ENCODE measurements around the gene GANAB.
"Not testable (repeated sequence)": the region's sequence is repeated elsewhere in the genome, so short reads cannot be mapped to it uniquely, and the experiment has no call there.

Gene GANAB

DNA sequence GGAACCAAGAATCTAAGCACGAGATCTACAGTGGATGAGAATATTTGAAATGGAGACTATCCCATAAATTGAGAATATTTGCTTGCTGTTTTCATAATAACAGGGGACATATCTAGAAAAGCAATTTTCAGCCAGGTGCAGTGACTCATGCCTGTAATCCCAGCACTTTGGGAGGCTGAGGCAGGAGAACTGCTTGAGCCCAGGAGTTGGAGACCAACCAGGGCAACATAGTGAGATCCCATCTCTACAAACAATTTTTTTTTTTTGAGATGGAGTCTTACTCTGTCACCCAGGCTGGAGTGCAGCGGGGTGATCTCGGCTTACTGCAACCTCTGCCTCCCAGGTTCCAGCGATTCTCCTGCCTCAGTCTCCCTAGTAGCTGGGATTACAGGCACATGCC lies 64.7 kb downstream of the GANAB start:
- not testable (repeated sequence) for H2BK15ac ChIP-seq (replicated peaks; ENCODE audit: low read depth); DNase-seq; H2BK5ac ChIP-seq (ENCODE audit: low read length); H3K23ac ChIP-seq (ENCODE audit: low read length); H3K9ac ChIP-seq (ENCODE audit: low read length); H3K4me1 ChIP-seq (ENCODE audit: control insufficient read depth, low read depth, low read length); H3K27ac ChIP-seq (ENCODE audit: low read depth, low read length); H2AK5ac ChIP-seq (ENCODE audit: low read length); H3K4ac ChIP-seq (ENCODE audit: low read depth, low read length); H3K4me2 ChIP-seq (ENCODE audit: low read length); H2BK120ac ChIP-seq (ENCODE audit: low read depth, low read length); H3K56ac ChIP-seq (ENCODE audit: low read length); H3K79me1 ChIP-seq (ENCODE audit: low read length); H3K27me3 ChIP-seq (ENCODE audit: insufficient read depth, low read length, poor library complexity); H4K8ac ChIP-seq (ENCODE audit: low read depth, low read length); H3K18ac ChIP-seq (ENCODE audit: low read length); H3K36me3 ChIP-seq (ENCODE audit: control insufficient read depth, insufficient read depth, low read length); H4K5ac ChIP-seq (ENCODE audit: low read length); H3K4me3 ChIP-seq (ENCODE audit: low read length); H3K79me2 ChIP-seq (ENCODE audit: control insufficient read depth, insufficient read depth, low read length)
- no CpG with 5 or more reads among the region's 4 CpGs for WGBS (ENCODE audit: extremely low coverage, insufficient coverage, low lambda C conversion rate)

GRCh38 chr11:62580959-62581715 lies 65.3 kb downstream of the GANAB start:
- H3K36me3 ChIP-seq (ENCODE audit: control insufficient read depth, insufficient read depth, low read length): peaks cover 2% of the 10 kb centered on the region

DNA sequence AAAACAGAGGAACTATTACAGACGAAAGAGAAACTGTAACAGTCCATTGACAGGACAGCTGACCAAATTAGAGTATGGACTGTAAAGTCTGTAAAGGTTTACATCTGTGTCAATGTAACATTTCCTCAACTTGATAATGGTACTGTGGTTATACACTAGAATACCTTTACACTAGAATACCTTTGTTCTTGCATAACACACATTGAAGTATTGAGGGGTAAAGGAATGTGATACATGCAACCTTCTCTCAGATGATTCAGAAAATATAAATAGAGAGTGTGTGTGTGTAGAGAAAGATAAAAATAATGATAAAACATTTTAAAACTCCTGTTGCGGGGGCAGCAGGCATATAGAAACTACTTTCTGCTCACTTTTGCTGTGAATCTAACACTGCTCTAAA lies 67.2 kb downstream of the GANAB start:
- DNase-seq: no peak
- H3K36me3 ChIP-seq (ENCODE audit: control insufficient read depth, insufficient read depth, low read length): peaks cover 2% of the 10 kb centered on the region

More at GRCh38 chr11:62580959-62581715, 65.3 kb downstream of the GANAB start:
- Histone ChIP-seq H3K4me3 (ENCODE audit: low read length) (no peak overlapping the region), H3K18ac (ENCODE audit: low read length) (no peak overlapping the region), H2BK120ac (ENCODE audit: low read depth, low read length) (no peak overlapping the region), H2BK5ac (ENCODE audit: low read length) (no peak overlapping the region), H3K56ac (ENCODE audit: low read length) (no peak overlapping the region), H3K4me1 (ENCODE audit: control insufficient read depth, low read depth, low read length) (no peaks in the 10 kb centered on the region), H2AK5ac (ENCODE audit: low read length) (no peak overlapping the region), H3K27me3 (ENCODE audit: insufficient read depth, low read length, poor library complexity) (no peaks in the 10 kb centered on the region), H2BK15ac (replicated peaks; ENCODE audit: low read depth) (no peak overlapping the region), H3K4me2 (ENCODE audit: low read length) (no peak overlapping the region), H3K4ac (ENCODE audit: low read depth, low read length) (no peak overlapping the region), H3K79me2 (ENCODE audit: control insufficient read depth, insufficient read depth, low read length) (no peaks in the 10 kb centered on the region), H3K23ac (ENCODE audit: low read length) (no peak overlapping the region), H3K9ac (ENCODE audit: low read length) (no peak overlapping the region), H4K8ac (ENCODE audit: low read depth, low read length) (no peak overlapping the region), H3K27ac (ENCODE audit: low read depth, low read length) (no peak overlapping the region), H3K79me1 (ENCODE audit: low read length) (no peaks in the 10 kb centered on the region), H4K5ac (ENCODE audit: low read length) (no peak overlapping the region)
- no CpG with 5 or more reads among the region's 18 CpGs for whole genome bisulfite sequencing (ENCODE audit: extremely low coverage, insufficient coverage, low lambda C conversion rate)
- DNase-seq: no peak

DNA sequence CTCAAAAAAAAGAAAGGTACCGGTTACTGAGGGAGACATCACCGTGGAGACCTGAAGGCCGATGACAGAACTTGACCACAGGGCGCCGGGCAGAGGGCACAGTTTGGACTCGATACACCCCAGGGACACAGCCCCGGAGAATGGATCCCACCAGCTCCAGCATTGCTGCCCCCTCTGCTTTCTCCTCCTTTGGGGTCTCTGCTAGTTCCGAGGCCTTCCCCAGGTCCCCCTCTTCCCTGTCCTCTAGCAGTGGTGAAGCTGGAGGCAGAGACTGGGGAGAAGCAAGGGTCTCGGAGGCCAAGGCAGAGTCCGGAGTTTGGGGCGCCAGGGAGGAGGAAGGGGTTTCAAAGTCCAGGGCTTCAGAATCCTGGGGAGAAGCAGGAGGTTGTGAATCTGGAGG lies 67.9 kb downstream of the GANAB start:
- Histone ChIP-seq H3K27me3 (ENCODE audit: insufficient read depth, low read length, poor library complexity) (no peaks in the 10 kb centered on the region), H3K4me3 (ENCODE audit: low read length) (no peak overlapping the region), H2BK15ac (replicated peaks; ENCODE audit: low read depth) (no peak overlapping the region), H2AK5ac (ENCODE audit: low read length) (no peak overlapping the region), H3K23ac (ENCODE audit: low read length) (no peak overlapping the region), H3K18ac (ENCODE audit: low read length) (no peak overlapping the region), H4K8ac (ENCODE audit: low read depth, low read length) (no peak overlapping the region), H3K79me2 (ENCODE audit: control insufficient read depth, insufficient read depth, low read length) (peaks cover under 1% of the 10 kb centered on the region), H3K36me3 (ENCODE audit: control insufficient read depth, insufficient read depth, low read length) (peaks cover 2% of the 10 kb centered on the region), H3K79me1 (ENCODE audit: low read length) (no peaks in the 10 kb centered on the region), H2BK5ac (ENCODE audit: low read length) (no peak overlapping the region), H3K4me2 (ENCODE audit: low read length) (no peak overlapping the region), H3K27ac (ENCODE audit: low read depth, low read length) (no peak overlapping the region), H3K4ac (ENCODE audit: low read depth, low read length) (no peak overlapping the region), H4K5ac (ENCODE audit: low read length) (no peak overlapping the region), H3K4me1 (ENCODE audit: control insufficient read depth, low read depth, low read length) (peaks cover 3% of the 10 kb centered on the region), H3K56ac (ENCODE audit: low read length) (no peak overlapping the region), H2BK120ac (ENCODE audit: low read depth, low read length) (no peak overlapping the region), H3K9ac (ENCODE audit: low read length) (no peak overlapping the region)
- no peak for DNase-seq
- no CpG with 5 or more reads among the region's 11 CpGs for WGBS (ENCODE audit: extremely low coverage, insufficient coverage, low lambda C conversion rate)

More for the DNA sequence above, 67.2 kb downstream of the GANAB start:
- no peak overlapping the region for H3K9ac ChIP-seq (ENCODE audit: low read length)
- H2BK120ac ChIP-seq (ENCODE audit: low read depth, low read length): no peak overlapping the region
- H4K8ac ChIP-seq (ENCODE audit: low read depth, low read length): no peak overlapping the region
- H4K5ac ChIP-seq (ENCODE audit: low read length): no peak overlapping the region
- peaks cover 3% of the 10 kb centered on the region for H3K4me1 ChIP-seq (ENCODE audit: control insufficient read depth, low read depth, low read length)
- H3K4me3 ChIP-seq (ENCODE audit: low read length): no peak overlapping the region
- H3K79me1 ChIP-seq (ENCODE audit: low read length): no peaks in the 10 kb centered on the region
- no peaks in the 10 kb centered on the region for H3K27me3 ChIP-seq (ENCODE audit: insufficient read depth, low read length, poor library complexity)
- no peak overlapping the region for H3K56ac ChIP-seq (ENCODE audit: low read length)
- no peak overlapping the region for H3K4ac ChIP-seq (ENCODE audit: low read depth, low read length)
- H3K23ac ChIP-seq (ENCODE audit: low read length): no peak overlapping the region
- H2AK5ac ChIP-seq (ENCODE audit: low read length): no peak overlapping the region
- no peak overlapping the region for H2BK15ac ChIP-seq (replicated peaks; ENCODE audit: low read depth)
- H3K18ac ChIP-seq (ENCODE audit: low read length): no peak overlapping the region
- H3K79me2 ChIP-seq (ENCODE audit: control insufficient read depth, insufficient read depth, low read length): no peaks in the 10 kb centered on the region
- no peak overlapping the region for H2BK5ac ChIP-seq (ENCODE audit: low read length)
- no peak overlapping the region for H3K4me2 ChIP-seq (ENCODE audit: low read length)
- WGBS (ENCODE audit: extremely low coverage, insufficient coverage, low lambda C conversion rate): no CpG with 5 or more reads among the region's 2 CpGs
- H3K27ac ChIP-seq (ENCODE audit: low read depth, low read length): no peak overlapping the region

DNA sequence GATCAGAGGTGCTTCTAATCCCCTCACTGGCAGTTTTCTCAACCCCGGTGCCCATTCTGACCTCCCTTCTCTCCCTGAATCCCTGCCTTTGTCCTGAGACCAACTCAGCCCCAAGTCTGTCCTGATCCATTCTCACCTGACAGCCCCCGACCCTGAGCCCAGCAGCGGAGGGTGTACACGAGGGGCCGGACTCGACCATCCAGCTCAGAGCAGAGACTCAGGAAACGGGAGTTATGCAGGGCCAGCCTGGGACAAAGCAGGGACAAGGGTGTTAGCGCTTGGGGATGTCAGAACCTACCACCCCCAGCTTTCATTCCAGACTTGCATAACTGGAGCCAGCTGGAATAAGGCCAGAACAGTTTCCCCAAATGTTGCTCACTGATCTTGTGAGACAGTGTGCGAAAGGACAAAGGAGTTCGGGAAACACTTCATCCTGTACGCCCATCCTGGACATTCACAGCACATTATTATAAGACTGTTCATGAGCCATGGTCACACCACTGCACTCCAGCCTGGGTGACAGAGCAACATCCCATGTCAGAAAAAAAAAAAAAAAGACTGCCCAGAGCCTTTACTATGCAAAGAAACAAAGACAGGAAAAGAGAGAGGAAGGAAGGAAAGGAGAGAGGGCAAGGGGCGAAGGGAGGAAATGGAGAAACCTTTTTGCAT lies 69.2 kb downstream of the GANAB start:
- Histone ChIP-seq H3K4ac (ENCODE audit: low read depth, low read length) (no peak overlapping the region), H3K27me3 (ENCODE audit: insufficient read depth, low read length, poor library complexity) (no peaks in the 10 kb centered on the region), H3K56ac (ENCODE audit: low read length) (peak overlapping the region; percentile 25), H3K4me3 (ENCODE audit: low read length) (no peak overlapping the region), H3K23ac (ENCODE audit: low read length) (no peak overlapping the region), H3K18ac (ENCODE audit: low read length) (no peak overlapping the region), H3K9ac (ENCODE audit: low read length) (no peak overlapping the region), H2AK5ac (ENCODE audit: low read length) (no peak overlapping the region), H2BK120ac (ENCODE audit: low read depth, low read length) (no peak overlapping the region), H3K4me1 (ENCODE audit: control insufficient read depth, low read depth, low read length) (peaks cover 3% of the 10 kb centered on the region), H3K79me2 (ENCODE audit: control insufficient read depth, insufficient read depth, low read length) (peaks cover 14% of the 10 kb centered on the region), H3K4me2 (ENCODE audit: low read length) (no peak overlapping the region), H2BK15ac (replicated peaks; ENCODE audit: low read depth) (no peak overlapping the region), H3K27ac (ENCODE audit: low read depth, low read length) (no peak overlapping the region), H2BK5ac (ENCODE audit: low read length) (no peak overlapping the region), H4K8ac (ENCODE audit: low read depth, low read length) (no peak overlapping the region), H3K36me3 (ENCODE audit: control insufficient read depth, insufficient read depth, low read length) (peaks cover 2% of the 10 kb centered on the region), H3K79me1 (ENCODE audit: low read length) (no peaks in the 10 kb centered on the region), H4K5ac (ENCODE audit: low read length) (no peak overlapping the region)
- no peak for DNase-seq
- no CpG with 5 or more reads among the region's 12 CpGs for WGBS (ENCODE audit: extremely low coverage, insufficient coverage, low lambda C conversion rate)

Data from mesendoderm (in vitro differentiated cells).